Liver (tissue), 9 donors: Measurements from ENCODE around the gene DCTN4. TPM values are rescaled to one million over a fixed set of nuclear protein-coding genes. Genes with fewer than 3 reads are reported as not detected.

ENCODE experiments used
- DNase-seq: peaks from one replicate; pipeline ENCODE4 v3.0.0-alpha.2; 2017; ENCODE audit warnings: low spot score
- H3K27ac ChIP-seq, 2 donors: one replicate each; pipeline ENCODE4 v1.7.0; 2013; ENCODE audit warnings: inconsistent platforms in 2 of 2, low read length in 2 of 2, control low read depth in 1 of 2, low read depth in 1 of 2, mild to moderate bottlenecking in 1 of 2
- H3K27me3 ChIP-seq, 4 donors: one replicate each; pipeline versions ENCODE4 v1.6.1 to v1.7.0; 2013; ENCODE audit warnings: low read length in 3 of 4, inconsistent platforms in 1 of 4, mild to moderate bottlenecking in 1 of 4, moderate library complexity in 1 of 4; ENCODE audit not compliant: control insufficient read depth in 4 of 4, insufficient read depth in 4 of 4
- H3K36me3 ChIP-seq, 4 donors: one replicate each; pipeline versions ENCODE4 v1.6.1 to v1.7.0; 2013; ENCODE audit warnings: low read length in 3 of 4, mild to moderate bottlenecking in 3 of 4, low read depth in 1 of 4, moderate library complexity in 1 of 4; ENCODE audit not compliant: control insufficient read depth in 4 of 4, insufficient read depth in 3 of 4
- H3K4me1 ChIP-seq, 4 donors: one replicate each; pipeline versions ENCODE4 v1.6.1 to v1.7.0; 2013; ENCODE audit warnings: low read length in 3 of 4, mild to moderate bottlenecking in 3 of 4, moderate library complexity in 1 of 4; ENCODE audit not compliant: control insufficient read depth in 4 of 4, insufficient read depth in 4 of 4
- H3K4me3 ChIP-seq, 3 donors: one replicate each; pipeline versions ENCODE4 v1.6.1 to v1.7.0; 2013; ENCODE audit warnings: low read length in 3 of 3, control low read depth in 1 of 3, low read depth in 1 of 3, mild to moderate bottlenecking in 1 of 3
- H3K9ac ChIP-seq, 2 donors: one replicate each; pipeline ENCODE4 v1.7.0; 2013; ENCODE audit warnings: low read length in 2 of 2, mild to moderate bottlenecking in 2 of 2, moderate library complexity in 2 of 2, control low read depth in 1 of 2, low read depth in 1 of 2
- H3K9me3 ChIP-seq, 4 donors: one replicate each; pipeline versions ENCODE4 v1.6.1 to v1.7.0; 2013; ENCODE audit warnings: low read length in 3 of 4; ENCODE audit not compliant: control insufficient read depth in 4 of 4
- ATF3 ChIP-seq: IDR thresholded peaks from 2 replicates; pipeline ENCODE4 v1.6.1; 2016; ENCODE audit warnings: antibody characterized with exemption
- CTCF ChIP-seq: fragments of 150-350 bp; IDR thresholded peaks from 2 replicates; pipeline ENCODE4 v1.5.1; 2017; ENCODE audit warnings: improper control_type of control experiment, low read depth, low read length; ENCODE audit not compliant: missing input control
- FOXA1 ChIP-seq: IDR thresholded peaks from 2 replicates; pipeline ENCODE4 v1.6.1; 2016; ENCODE audit warnings: antibody characterized with exemption
- FOXA2 ChIP-seq: IDR thresholded peaks from 2 replicates; pipeline ENCODE4 v1.6.1; 2016; ENCODE audit warnings: antibody characterized with exemption
- GABPA ChIP-seq, 2 donors: IDR thresholded peaks in 1 of 2; conservative IDR thresholded peaks in 1 of 2; 2 replicates each; pipeline ENCODE4 v1.6.1; 2016; ENCODE audit warnings: antibody characterized with exemption in 2 of 2, mild to moderate bottlenecking in 1 of 2, moderate library complexity in 1 of 2
- HNF4A ChIP-seq, 2 donors: conservative IDR thresholded peaks; 2 replicates each; pipeline ENCODE4 v1.6.1; 2016; ENCODE audit warnings: antibody characterized with exemption in 2 of 2, mild to moderate bottlenecking in 2 of 2
- HNF4G ChIP-seq: IDR thresholded peaks from 2 replicates; pipeline ENCODE4 v1.6.1; 2016; ENCODE audit warnings: antibody characterized with exemption
- NR2F2 ChIP-seq: IDR thresholded peaks from 2 replicates; pipeline ENCODE4 v1.6.1; 2016; ENCODE audit warnings: antibody characterized with exemption
- REST ChIP-seq: IDR thresholded peaks from 2 replicates; pipeline ENCODE4 v1.6.1; 2016; ENCODE audit warnings: antibody characterized with exemption, mild to moderate bottlenecking
- RXRA ChIP-seq, 2 donors: IDR thresholded peaks; 2 replicates each; pipeline ENCODE4 v1.6.1; 2017 to 2018; ENCODE audit warnings: antibody characterized with exemption in 2 of 2, mild to moderate bottlenecking in 1 of 2
- ZBTB33 ChIP-seq: IDR thresholded peaks from 2 replicates; pipeline ENCODE4 v1.6.1; 2016; ENCODE audit warnings: antibody characterized with exemption
- WGBS: extraction: QIAGEN DNeasy Blood & Tissue Kit; methylation state at CpG from one replicate; pipeline ENCODE4 v1.1.7; 2013; 5-methylcytosine and 5-hydroxymethylcytosine counted together
- polyA plus RNA-seq, 2 donors: library from polyadenylated mRNA; stranded (reverse) in 1 of 2; unstranded in 1 of 2; fragments of 200-250 nt in 1 of 2; fragments of >200 nt in 1 of 2; fragmentation: Nextera tagmentation in 1 of 2; extraction: Ambion mirVana in 1 of 2; gene quantifications; one replicate each; pipeline versions ENCODE4 v1.2.1 to v1.2.3, GENCODE V29; 2013 to 2015
- total RNA-seq, 2 donors: library from RNA; depleted of rRNA; stranded (reverse); fragments of >200 nt; gene quantifications; one replicate each; pipeline ENCODE4 v1.2.3, GENCODE V29; 2014
- donor health status: healthy.
- donor health status: healthy.
- donor health status: healthy.
- donor health status: healthy.
- donor health status: healthy.

The DCTN4 gene
- total and polyA plus RNA-seq, 4 donors: 10.3 to 29.6 (median 20.2) TPM

DNA sequence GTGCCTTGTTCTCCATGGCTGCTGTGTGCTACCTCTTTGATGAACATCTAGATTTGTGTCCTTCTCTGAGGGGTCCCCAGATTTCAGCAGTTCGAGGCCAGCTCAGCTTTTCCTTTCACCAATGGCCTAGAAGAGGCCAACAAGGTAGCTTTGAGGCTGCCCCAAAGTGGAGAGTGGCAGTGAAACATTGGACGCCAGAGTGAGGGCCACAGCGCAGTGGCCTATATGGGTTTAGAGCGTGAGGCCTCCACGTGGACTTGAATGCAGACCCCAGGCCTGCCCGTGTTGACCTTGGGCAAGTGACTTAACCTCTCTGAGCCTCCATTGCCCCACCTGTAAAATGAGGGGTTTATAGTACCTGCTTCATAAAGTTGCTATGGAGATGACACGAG is 85.9 kb downstream of the DCTN4 start:
- no peak overlapping the region for H3K9ac ChIP-seq

More for the DNA sequence above, 85.9 kb downstream of the DCTN4 start:
- Histone ChIP-seq H3K36me3 (no peaks in the 10 kb centered on the region), H3K4me3 (no peak overlapping the region), H3K27me3 (no peaks in the 10 kb centered on the region), H3K4me1 (peaks cover 4 to 11% (median 9%) of the 10 kb centered on the region in 4 donors), H3K27ac (no peak overlapping the region), H3K9me3 (no peaks in the 10 kb centered on the region)
- TF ChIP-seq ATF3 (no peak), HNF4A (conservative IDR thresholded peaks at IDR 0.05) (no peak), GABPA (IDR thresholded peaks at IDR 0.05 in 1 of 2, conservative IDR thresholded peaks at IDR 0.05 in 1 of 2) (no peak), REST (no peak), HNF4G (no peak), FOXA1 (no peak), CTCF (no peak), FOXA2 (no peak), NR2F2 (no peak), ZBTB33 (no peak), RXRA (IDR thresholded peaks at IDR 0.05) (no peak)
- 86% methylated on average over 7 of the region's 7 CpGs for WGBS
- no peak for DNase-seq
